Esophagus muscularis mucosa (tissue), 4 donors: ENCODE data around the gene TUBGCP2. TPM values are rescaled to one million over a fixed set of nuclear protein-coding genes. Genes with fewer than 3 reads are reported as not detected.

Experiments used
- DNase-seq: peaks from one replicate; pipeline ENCODE4 v3.0.0-alpha.2; 2017; ENCODE audit errors: extremely low spot score
- H3K27ac ChIP-seq, 4 donors: fragments of 200-600 bp; sonication (generic); replicated peaks in 1 of 4; 1 replicate in 3 of 4; 2 replicates in 1 of 4; pipeline ENCODE4 v1.5.1; 2016 to 2019; ENCODE audit warnings: mild to moderate bottlenecking in 1 of 4
- H3K27me3 ChIP-seq, 4 donors: fragments of 200-600 bp; sonication (generic); one replicate each; pipeline versions ENCODE4 v1.5.1 to v1.6.0; 2016 to 2019
- H3K36me3 ChIP-seq, 4 donors: fragments of 200-600 bp; sonication (generic); one replicate each; pipeline ENCODE4 v1.5.1; 2016 to 2019
- H3K4me1 ChIP-seq, 4 donors: fragments of 200-600 bp; sonication (generic); one replicate each; pipeline ENCODE4 v1.5.1; 2016 to 2019
- H3K4me3 ChIP-seq, 4 donors: fragments of 200-600 bp; sonication (generic); 1 replicate in 2 of 4; 2 replicates in 2 of 4; pipeline ENCODE4 v1.5.1; 2016 to 2019; ENCODE audit warnings: mild to moderate bottlenecking in 4 of 4, moderate library complexity in 1 of 4
- H3K9me3 ChIP-seq, 4 donors: fragments of 200-600 bp; sonication (generic); 1 replicate in 3 of 4; 2 replicates in 1 of 4; pipeline ENCODE4 v1.5.1; 2016 to 2019
- EP300 ChIP-seq: sonication (generic); formaldehyde crosslinking; IDR thresholded peaks from one replicate; pipeline ENCODE4 v1.6.1; 2017; ENCODE audit warnings: antibody characterized with exemption
- POLR2A ChIP-seq: fragments of 450-650 bp; IDR thresholded peaks from one replicate; pipeline ENCODE4 v1.6.1; 2017; ENCODE audit warnings: antibody characterized with exemption, moderate library complexity, mild to moderate bottlenecking, low read depth
- POLR2AphosphoS5 ChIP-seq, 2 donors: sonication (generic); formaldehyde crosslinking; IDR thresholded peaks; one replicate each; pipeline ENCODE4 v1.6.1; 2017; ENCODE audit warnings: antibody characterized with exemption in 2 of 2
- WGBS: methylation state at CpG from one replicate; pipeline ENCODE4 v1.1.5; 2018; 5-methylcytosine and 5-hydroxymethylcytosine counted together
- intact Hi-C: fragments of 100-400 bp; cut with DNase I; formaldehyde crosslinking; loops from one replicate; pipeline ENCODE4 v1.15.1; 2023
- total RNA-seq, 4 donors: library from RNA; depleted of rRNA; stranded (reverse); fragments of >200 nt; gene quantifications; one replicate each; pipeline versions ENCODE4 v1.1.0 to v1.2.1, GENCODE V29; 2016
- TF ChIP-seq, protein P1 (sequence below), 3 experiments: fragments of 200-600 bp in 2 of 3; fragments of 450-650 bp in 1 of 3; sonication (generic) in 2 of 3; IDR thresholded peaks; one replicate each; pipeline ENCODE4 v1.5.1; 2017 to 2019; ENCODE audit warnings: antibody characterized with exemption in 3 of 3, mild to moderate bottlenecking in 2 of 3, moderate library complexity in 1 of 3

The TUBGCP2 gene
- total RNA-seq, 4 donors from 2014 or later, result 30.2 to 54.4 (median 39.0) TPM

DNA sequence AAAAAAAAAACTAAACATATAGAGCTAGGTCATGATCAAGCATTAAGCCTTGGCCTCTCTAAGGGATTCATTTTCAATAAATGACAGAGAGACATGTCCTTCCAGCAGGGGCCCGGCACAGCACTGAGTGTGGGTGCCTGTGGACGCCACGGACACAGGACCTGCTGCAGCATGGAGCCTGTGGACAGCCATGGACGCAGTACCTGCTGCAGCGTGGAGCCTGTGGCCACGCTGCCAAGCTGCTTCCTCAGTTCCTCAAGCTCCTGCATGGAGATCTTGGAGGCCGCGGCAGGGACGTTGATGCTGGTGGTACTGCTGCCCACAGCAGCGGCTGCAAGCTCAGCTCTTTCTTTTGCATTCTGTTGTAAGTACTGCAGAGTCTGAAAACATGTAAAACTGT, 9.4 kb downstream of the TUBGCP2 start:
- Histone ChIP-seq H3K27me3 (no peaks in the 10 kb centered on the region), H3K36me3 (peaks cover 76 to 97% (median 91%) of the 10 kb centered on the region in 4 donors), H3K4me1 (peaks cover 0 to 14% (median 9%) of the 10 kb centered on the region in 4 donors)

DNA sequence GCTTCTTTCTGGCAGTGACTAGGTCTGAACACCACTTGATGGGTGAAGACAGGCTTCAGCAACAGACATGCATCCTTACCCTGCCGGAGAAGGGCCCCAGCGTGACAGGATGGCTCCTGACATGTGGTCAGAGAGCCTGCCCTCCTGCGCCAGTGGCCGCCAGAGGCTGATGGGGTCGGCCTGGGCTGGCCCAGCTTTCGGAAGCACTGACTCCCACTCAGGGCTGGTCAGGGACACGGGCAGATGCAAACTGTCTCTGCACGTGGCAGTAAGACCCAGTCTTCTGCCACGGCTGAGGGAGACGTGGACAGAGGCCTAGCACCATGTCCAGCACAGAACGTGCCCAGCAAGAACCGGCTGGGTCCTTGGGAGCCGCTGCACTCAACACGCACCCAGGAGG, 10.2 kb downstream of the TUBGCP2 start:
- Histone ChIP-seq H3K9me3 (no peaks in the 10 kb centered on the region), H3K27ac (no peak overlapping the region), H3K27me3 (no peaks in the 10 kb centered on the region), H3K4me3 (no peak overlapping the region), H3K36me3 (peaks cover 83 to 100% (median 97%) of the 10 kb centered on the region in 4 donors), H3K4me1 (peaks cover 0 to 8% (median 5%) of the 10 kb centered on the region in 4 donors)
- no peak for DNase-seq
- TF ChIP-seq POLR2A (no peak), EP300 (no peak), POLR2AphosphoS5 (IDR thresholded peaks at IDR 0.05) (no peak)
- TF ChIP-seq, protein P1, sequence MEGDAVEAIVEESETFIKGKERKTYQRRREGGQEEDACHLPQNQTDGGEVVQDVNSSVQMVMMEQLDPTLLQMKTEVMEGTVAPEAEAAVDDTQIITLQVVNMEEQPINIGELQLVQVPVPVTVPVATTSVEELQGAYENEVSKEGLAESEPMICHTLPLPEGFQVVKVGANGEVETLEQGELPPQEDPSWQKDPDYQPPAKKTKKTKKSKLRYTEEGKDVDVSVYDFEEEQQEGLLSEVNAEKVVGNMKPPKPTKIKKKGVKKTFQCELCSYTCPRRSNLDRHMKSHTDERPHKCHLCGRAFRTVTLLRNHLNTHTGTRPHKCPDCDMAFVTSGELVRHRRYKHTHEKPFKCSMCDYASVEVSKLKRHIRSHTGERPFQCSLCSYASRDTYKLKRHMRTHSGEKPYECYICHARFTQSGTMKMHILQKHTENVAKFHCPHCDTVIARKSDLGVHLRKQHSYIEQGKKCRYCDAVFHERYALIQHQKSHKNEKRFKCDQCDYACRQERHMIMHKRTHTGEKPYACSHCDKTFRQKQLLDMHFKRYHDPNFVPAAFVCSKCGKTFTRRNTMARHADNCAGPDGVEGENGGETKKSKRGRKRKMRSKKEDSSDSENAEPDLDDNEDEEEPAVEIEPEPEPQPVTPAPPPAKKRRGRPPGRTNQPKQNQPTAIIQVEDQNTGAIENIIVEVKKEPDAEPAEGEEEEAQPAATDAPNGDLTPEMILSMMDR (IDR thresholded peaks at IDR 0.05), result no peak
- intact Hi-C loops, result no loop called here
- WGBS, result 90% methylated on average over 6 of the region's 14 CpGs

More for the DNA sequence above, 9.4 kb downstream of the TUBGCP2 start:
- DNase-seq, result no peak
- no peak overlapping the region for H3K27ac ChIP-seq
- WGBS, result 79% methylated on average over 8 of the region's 10 CpGs
- H3K9me3 ChIP-seq, result no peaks in the 10 kb centered on the region
- no peak overlapping the region for H3K4me3 ChIP-seq
- intact Hi-C loops, result no loop called here
- TF ChIP-seq, protein P1 (IDR thresholded peaks at IDR 0.05), result no peak
- TF ChIP-seq POLR2A, result no peak
- no peak for TF ChIP-seq POLR2AphosphoS5 (IDR thresholded peaks at IDR 0.05)
- no peak for TF ChIP-seq EP300

GRCh38 chr10:133297504-133297903, 11.2 kb downstream of the TUBGCP2 start:
- no peak overlapping the region for H3K27ac ChIP-seq
- no peaks in the 10 kb centered on the region for H3K27me3 ChIP-seq
- TF ChIP-seq, protein P1 (IDR thresholded peaks at IDR 0.05), result no peak
- TF ChIP-seq EP300 (no peak), POLR2A (no peak), POLR2AphosphoS5 (IDR thresholded peaks at IDR 0.05) (no peak)
- H3K36me3 ChIP-seq, result peaks cover 93 to 100% (median 97%) of the 10 kb centered on the region in 4 donors
- no peak overlapping the region for H3K4me3 ChIP-seq
- WGBS, result 95% methylated on average over 6 of the region's 10 CpGs
- intact Hi-C loops, result no loop called here
- DNase-seq, result no peak
- peaks cover 0 to under 1% (median 0%) of the 10 kb centered on the region in 4 donors for H3K4me1 ChIP-seq
- H3K9me3 ChIP-seq, result no peaks in the 10 kb centered on the region

- Histone ChIP-seq H3K4me1 (no peaks in the 10 kb centered on the region), H3K4me3 (no peak overlapping the region), H3K36me3 (peaks cover 82 to 90% (median 88%) of the 10 kb centered on the region in 4 donors), H3K27ac (no peak overlapping the region), H3K27me3 (no peaks in the 10 kb centered on the region), H3K9me3 (no peaks in the 10 kb centered on the region)
- TF ChIP-seq POLR2A (no peak), EP300 (no peak), POLR2AphosphoS5 (IDR thresholded peaks at IDR 0.05) (no peak)
- TF ChIP-seq, protein P1 (IDR thresholded peaks at IDR 0.05), result no peak
- intact Hi-C loops, result no loop called here
- WGBS, result 93% methylated on average over 37 of the region's 42 CpGs
- no peak for DNase-seq
These were observed 13.0 kb downstream of the TUBGCP2 start for GRCh38 chr10:133295426-133296320.
